HepG2 (cell line): ENCODE results near the gene KIF24. TPM values are rescaled to one million over a fixed set of nuclear protein-coding genes. Genes with fewer than 3 reads are reported as not detected.

Experiments
- RBM22 ChIP-seq: fragments of 200-400 bp; formaldehyde crosslinking; optimal IDR thresholded peaks from 2 replicates; pipeline ENCODE3; 2017; ENCODE audit warnings: mild to moderate bottlenecking, low read length, moderate library complexity
- SUZ12 ChIP-seq: fragments of 150-350 bp; IDR thresholded peaks from 2 replicates; pipeline ENCODE4 v1.6.1; 2014; ENCODE audit warnings: low read depth, low read length
- TEAD3 ChIP-seq: optimal IDR thresholded peaks from 2 replicates; pipeline ENCODE3; 2016; ENCODE audit warnings: borderline replicate concordance
- ZNF501 ChIP-seq: sonication (generic); formaldehyde crosslinking; IDR thresholded peaks from 2 replicates; pipeline ENCODE4 v1.5.1; 2020; ENCODE audit warnings: mild to moderate bottlenecking, moderate library complexity, missing genetic modification reagents
- ZNF567 ChIP-seq: sonication (generic); formaldehyde crosslinking; IDR thresholded peaks from 2 replicates; pipeline ENCODE4 v1.8.1; 2023; ENCODE audit warnings: mild to moderate bottlenecking, missing genetic modification reagents, borderline replicate concordance
- ZNF607 ChIP-seq: sonication (generic); formaldehyde crosslinking; IDR thresholded peaks from 2 replicates; pipeline ENCODE4 v1.5.1; 2020; ENCODE audit warnings: missing genetic modification reagents, mild to moderate bottlenecking, borderline replicate concordance
- polyA plus RNA-seq, 8 experiments: library from polyadenylated mRNA; depleted of rRNA in 3 of 8; stranded (reverse) in 7 of 8; unstranded in 1 of 8; fragments of >200 nt; fragmentation: Illumina TruSeq in 4 of 8; extraction: Trizol in 4 of 8; gene quantifications; 2 replicates each; pipeline versions ENCODE4 v1.2.1 to v1.2.3, GENCODE V29; 2011 to 2016; ENCODE audit warnings: low read depth in 4 of 8, missing spikeins in 1 of 8, mixed read lengths in 1 of 8; ENCODE audit not compliant: insufficient read depth in 1 of 8
- total RNA-seq, 5 experiments: library from RNA; depleted of rRNA; stranded (reverse); fragments of >200 nt; fragmentation: Illumina TruSeq; extraction: Trizol; gene quantifications; 2 replicates each; pipeline ENCODE4 v1.2.3, GENCODE V29; 2016; ENCODE audit warnings: low read depth in 1 of 5
- TF ChIP-seq, protein P1 (sequence below): sonication (generic); formaldehyde crosslinking; conservative IDR thresholded peaks from 2 replicates; pipeline ENCODE4 v1.5.0; 2020; ENCODE audit warnings: missing genetic modification reagents
- TF ChIP-seq, protein P2 (sequence below): sonication (generic); formaldehyde crosslinking; IDR thresholded peaks from 2 replicates; pipeline ENCODE4 v1.5.1; 2020; ENCODE audit warnings: mild to moderate bottlenecking, moderate library complexity, missing genetic modification reagents
- TF ChIP-seq, protein P3 (sequence below): sonication (generic); formaldehyde crosslinking; IDR thresholded peaks from 2 replicates; pipeline ENCODE4 v1.5.0; 2020; ENCODE audit warnings: missing genetic modification reagents
- TF ChIP-seq, protein P4 (sequence below): sonication (generic); formaldehyde crosslinking; IDR thresholded peaks from 2 replicates; pipeline ENCODE4 v1.8.0; 2022; ENCODE audit warnings: missing genetic modification reagents, mild to moderate bottlenecking, borderline replicate concordance
- TF ChIP-seq, protein P5 (sequence below): sonication (generic); formaldehyde crosslinking; IDR thresholded peaks from 2 replicates; pipeline ENCODE4 v1.4.0; 2020; ENCODE audit warnings: missing genetic modification reagents
- TF ChIP-seq, protein P6 (sequence below): sonication (generic); formaldehyde crosslinking; IDR thresholded peaks from 2 replicates; pipeline ENCODE4 v1.4.0; 2020; ENCODE audit warnings: low read depth, missing genetic modification reagents
- TF ChIP-seq, protein P7 (sequence below): sonication (generic); formaldehyde crosslinking; IDR thresholded peaks from 2 replicates; pipeline ENCODE4 v1.8.1; 2023; ENCODE audit warnings: missing genetic modification reagents, inconsistent platforms, borderline replicate concordance

KIF24 gene
- total and polyA plus RNA-seq, 2 of the 13 experiments (the other 11 are each of a cell fraction or from before 2014, with no cell fraction given) = 1.1 to 3.0 TPM

DNA sequence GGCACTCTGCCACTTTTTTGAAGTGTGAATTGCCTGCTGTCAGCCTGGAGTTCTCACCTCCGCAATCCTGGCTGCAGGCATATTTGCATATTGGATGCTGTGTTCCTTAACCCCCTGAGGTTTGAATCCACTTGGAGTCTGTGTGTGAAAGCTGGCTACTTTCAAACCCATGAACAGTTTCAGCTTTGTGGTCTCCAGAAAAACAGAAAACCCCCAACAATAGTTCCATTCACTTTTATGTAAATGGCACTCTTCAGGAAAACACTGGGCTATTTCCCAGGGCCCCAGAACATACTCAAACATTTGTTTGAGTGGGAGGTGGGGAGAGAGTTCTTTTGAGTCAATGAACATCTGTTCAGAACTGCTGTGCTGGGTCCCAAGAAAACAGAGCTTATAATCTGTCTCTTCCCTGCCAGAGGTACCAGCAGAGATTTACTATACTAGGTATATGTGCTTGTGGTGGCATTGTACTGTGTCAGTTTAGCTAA lies 5.3 kb upstream of the KIF24 start (continued):
- TF ChIP-seq, protein P1, sequence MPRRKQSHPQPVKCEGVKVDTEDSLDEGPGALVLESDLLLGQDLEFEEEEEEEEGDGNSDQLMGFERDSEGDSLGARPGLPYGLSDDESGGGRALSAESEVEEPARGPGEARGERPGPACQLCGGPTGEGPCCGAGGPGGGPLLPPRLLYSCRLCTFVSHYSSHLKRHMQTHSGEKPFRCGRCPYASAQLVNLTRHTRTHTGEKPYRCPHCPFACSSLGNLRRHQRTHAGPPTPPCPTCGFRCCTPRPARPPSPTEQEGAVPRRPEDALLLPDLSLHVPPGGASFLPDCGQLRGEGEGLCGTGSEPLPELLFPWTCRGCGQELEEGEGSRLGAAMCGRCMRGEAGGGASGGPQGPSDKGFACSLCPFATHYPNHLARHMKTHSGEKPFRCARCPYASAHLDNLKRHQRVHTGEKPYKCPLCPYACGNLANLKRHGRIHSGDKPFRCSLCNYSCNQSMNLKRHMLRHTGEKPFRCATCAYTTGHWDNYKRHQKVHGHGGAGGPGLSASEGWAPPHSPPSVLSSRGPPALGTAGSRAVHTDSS = no peak
- TF ChIP-seq, protein P2, sequence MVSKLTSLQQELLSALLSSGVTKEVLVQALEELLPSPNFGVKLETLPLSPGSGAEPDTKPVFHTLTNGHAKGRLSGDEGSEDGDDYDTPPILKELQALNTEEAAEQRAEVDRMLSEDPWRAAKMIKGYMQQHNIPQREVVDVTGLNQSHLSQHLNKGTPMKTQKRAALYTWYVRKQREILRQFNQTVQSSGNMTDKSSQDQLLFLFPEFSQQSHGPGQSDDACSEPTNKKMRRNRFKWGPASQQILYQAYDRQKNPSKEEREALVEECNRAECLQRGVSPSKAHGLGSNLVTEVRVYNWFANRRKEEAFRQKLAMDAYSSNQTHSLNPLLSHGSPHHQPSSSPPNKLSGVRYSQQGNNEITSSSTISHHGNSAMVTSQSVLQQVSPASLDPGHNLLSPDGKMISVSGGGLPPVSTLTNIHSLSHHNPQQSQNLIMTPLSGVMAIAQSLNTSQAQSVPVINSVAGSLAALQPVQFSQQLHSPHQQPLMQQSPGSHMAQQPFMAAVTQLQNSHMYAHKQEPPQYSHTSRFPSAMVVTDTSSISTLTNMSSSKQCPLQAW (CRISPR knock-in tag) = no peak
- TF ChIP-seq, protein P3, sequence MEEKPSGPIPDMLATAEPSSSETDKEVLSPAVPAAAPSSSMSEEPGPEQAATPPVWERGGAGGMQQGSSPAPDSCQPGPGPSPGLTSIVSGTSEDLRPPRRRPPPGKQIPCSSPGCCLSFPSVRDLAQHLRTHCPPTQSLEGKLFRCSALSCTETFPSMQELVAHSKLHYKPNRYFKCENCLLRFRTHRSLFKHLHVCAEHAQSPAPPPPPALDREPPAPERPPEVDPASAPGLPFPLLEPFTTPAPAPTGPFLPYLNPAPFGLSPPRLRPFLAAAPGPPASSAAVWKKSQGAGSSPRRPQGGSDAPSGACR (CRISPR knock-in tag) = no peak
- TF ChIP-seq ZNF607 (CRISPR knock-in tag) (no peak), TEAD3 (no peak), SUZ12 (no peak), ZNF501 (CRISPR knock-in tag) (no peak), ZNF567 (CRISPR knock-in tag) (no peak), RBM22 (no peak)
- TF ChIP-seq, protein P4, sequence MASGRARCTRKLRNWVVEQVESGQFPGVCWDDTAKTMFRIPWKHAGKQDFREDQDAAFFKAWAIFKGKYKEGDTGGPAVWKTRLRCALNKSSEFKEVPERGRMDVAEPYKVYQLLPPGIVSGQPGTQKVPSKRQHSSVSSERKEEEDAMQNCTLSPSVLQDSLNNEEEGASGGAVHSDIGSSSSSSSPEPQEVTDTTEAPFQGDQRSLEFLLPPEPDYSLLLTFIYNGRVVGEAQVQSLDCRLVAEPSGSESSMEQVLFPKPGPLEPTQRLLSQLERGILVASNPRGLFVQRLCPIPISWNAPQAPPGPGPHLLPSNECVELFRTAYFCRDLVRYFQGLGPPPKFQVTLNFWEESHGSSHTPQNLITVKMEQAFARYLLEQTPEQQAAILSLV (CRISPR knock-in tag) = no peak
- TF ChIP-seq, protein P5, sequence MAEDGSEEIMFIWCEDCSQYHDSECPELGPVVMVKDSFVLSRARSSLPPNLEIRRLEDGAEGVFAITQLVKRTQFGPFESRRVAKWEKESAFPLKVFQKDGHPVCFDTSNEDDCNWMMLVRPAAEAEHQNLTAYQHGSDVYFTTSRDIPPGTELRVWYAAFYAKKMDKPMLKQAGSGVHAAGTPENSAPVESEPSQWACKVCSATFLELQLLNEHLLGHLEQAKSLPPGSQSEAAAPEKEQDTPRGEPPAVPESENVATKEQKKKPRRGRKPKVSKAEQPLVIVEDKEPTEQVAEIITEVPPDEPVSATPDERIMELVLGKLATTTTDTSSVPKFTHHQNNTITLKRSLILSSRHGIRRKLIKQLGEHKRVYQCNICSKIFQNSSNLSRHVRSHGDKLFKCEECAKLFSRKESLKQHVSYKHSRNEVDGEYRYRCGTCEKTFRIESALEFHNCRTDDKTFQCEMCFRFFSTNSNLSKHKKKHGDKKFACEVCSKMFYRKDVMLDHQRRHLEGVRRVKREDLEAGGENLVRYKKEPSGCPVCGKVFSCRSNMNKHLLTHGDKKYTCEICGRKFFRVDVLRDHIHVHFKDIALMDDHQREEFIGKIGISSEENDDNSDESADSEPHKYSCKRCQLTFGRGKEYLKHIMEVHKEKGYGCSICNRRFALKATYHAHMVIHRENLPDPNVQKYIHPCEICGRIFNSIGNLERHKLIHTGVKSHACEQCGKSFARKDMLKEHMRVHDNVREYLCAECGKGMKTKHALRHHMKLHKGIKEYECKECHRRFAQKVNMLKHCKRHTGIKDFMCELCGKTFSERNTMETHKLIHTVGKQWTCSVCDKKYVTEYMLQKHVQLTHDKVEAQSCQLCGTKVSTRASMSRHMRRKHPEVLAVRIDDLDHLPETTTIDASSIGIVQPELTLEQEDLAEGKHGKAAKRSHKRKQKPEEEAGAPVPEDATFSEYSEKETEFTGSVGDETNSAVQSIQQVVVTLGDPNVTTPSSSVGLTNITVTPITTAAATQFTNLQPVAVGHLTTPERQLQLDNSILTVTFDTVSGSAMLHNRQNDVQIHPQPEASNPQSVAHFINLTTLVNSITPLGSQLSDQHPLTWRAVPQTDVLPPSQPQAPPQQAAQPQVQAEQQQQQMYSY (CRISPR knock-in tag) = no peak
- TF ChIP-seq, protein P6, sequence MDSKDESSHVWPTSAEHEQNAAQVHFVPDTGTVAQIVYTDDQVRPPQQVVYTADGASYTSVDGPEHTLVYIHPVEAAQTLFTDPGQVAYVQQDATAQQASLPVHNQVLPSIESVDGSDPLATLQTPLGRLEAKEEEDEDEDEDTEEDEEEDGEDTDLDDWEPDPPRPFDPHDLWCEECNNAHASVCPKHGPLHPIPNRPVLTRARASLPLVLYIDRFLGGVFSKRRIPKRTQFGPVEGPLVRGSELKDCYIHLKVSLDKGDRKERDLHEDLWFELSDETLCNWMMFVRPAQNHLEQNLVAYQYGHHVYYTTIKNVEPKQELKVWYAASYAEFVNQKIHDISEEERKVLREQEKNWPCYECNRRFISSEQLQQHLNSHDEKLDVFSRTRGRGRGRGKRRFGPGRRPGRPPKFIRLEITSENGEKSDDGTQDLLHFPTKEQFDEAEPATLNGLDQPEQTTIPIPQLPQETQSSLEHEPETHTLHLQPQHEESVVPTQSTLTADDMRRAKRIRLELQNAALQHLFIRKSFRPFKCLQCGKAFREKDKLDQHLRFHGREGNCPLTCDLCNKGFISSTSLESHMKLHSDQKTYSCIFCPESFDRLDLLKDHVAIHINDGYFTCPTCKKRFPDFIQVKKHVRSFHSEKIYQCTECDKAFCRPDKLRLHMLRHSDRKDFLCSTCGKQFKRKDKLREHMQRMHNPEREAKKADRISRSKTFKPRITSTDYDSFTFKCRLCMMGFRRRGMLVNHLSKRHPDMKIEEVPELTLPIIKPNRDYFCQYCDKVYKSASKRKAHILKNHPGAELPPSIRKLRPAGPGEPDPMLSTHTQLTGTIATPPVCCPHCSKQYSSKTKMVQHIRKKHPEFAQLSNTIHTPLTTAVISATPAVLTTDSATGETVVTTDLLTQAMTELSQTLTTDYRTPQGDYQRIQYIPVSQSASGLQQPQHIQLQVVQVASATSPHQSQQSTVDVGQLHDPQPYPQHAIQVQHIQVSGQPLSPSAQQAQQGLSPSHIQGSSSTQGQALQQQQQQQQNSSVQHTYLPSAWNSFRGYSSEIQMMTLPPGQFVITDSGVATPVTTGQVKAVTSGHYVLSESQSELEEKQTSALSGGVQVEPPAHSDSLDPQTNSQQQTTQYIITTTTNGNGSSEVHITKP (CRISPR knock-in tag) = no peak
- TF ChIP-seq, protein P7, sequence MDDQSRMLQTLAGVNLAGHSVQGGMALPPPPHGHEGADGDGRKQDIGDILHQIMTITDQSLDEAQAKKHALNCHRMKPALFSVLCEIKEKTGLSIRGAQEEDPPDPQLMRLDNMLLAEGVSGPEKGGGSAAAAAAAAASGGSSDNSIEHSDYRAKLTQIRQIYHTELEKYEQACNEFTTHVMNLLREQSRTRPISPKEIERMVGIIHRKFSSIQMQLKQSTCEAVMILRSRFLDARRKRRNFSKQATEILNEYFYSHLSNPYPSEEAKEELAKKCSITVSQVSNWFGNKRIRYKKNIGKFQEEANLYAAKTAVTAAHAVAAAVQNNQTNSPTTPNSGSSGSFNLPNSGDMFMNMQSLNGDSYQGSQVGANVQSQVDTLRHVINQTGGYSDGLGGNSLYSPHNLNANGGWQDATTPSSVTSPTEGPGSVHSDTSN (CRISPR knock-in tag) = no peak
